CD4-positive, alpha-beta T cell (primary cell): ENCODE data around the gene MAPKAP1. TPM values are rescaled to one million over a fixed set of nuclear protein-coding genes. Genes with fewer than 3 reads are reported as not detected.

ENCODE experiments used
- ATAC-seq: fragments of 200-7000 bp; cut with Tn5 transposase; one replicate; pipeline ENCODE4 v1.10.0; 2022; ENCODE audit warnings: mild to moderate bottlenecking; ENCODE audit not compliant: poor library complexity
- CTCF ChIA-PET: fragments of 350-600 bp; sonication (Branson Sonifier 250); formaldehyde crosslinking; loops from one replicate; lab custom pipeline; 2021; ENCODE audit warnings: antibody characterized with exemption, inconsistent platforms; lab: Charles Lee
- POLR2A ChIA-PET: fragments of 350-600 bp; sonication (Branson Sonifier 250); formaldehyde crosslinking; loops from one replicate; lab custom pipeline; 2021; ENCODE audit warnings: antibody characterized with exemption, inconsistent platforms; lab: Charles Lee
- DNase-seq, 14 experiments: peaks; one replicate each; pipeline ENCODE4 v3.0.0-alpha.2; 2013 to 2020; ENCODE audit warnings: mixed read lengths in 2 of 14
- H3K27ac ChIP-seq, 2 donors: one replicate each; pipeline versions ENCODE4 v1.5.1 to v1.7.0; 2013; ENCODE audit warnings: low read length in 2 of 2, low read depth in 1 of 2, mild to moderate bottlenecking in 1 of 2
- H3K27me3 ChIP-seq, 2 experiments: 1 replicate in 1 of 2; 2 replicates in 1 of 2; pipeline versions ENCODE4 v1.6.1 to v1.7.0; 2013; ENCODE audit warnings: low read length in 2 of 2, control low read depth in 1 of 2, mild to moderate bottlenecking in 1 of 2, moderate library complexity in 1 of 2; ENCODE audit not compliant: insufficient read depth in 2 of 2, control insufficient read depth in 1 of 2
- H3K36me3 ChIP-seq: one replicate; pipeline ENCODE4 v1.6.1; 2013; ENCODE audit warnings: low read length, control low read depth; ENCODE audit not compliant: insufficient read depth
- H3K4me1 ChIP-seq: one replicate; pipeline ENCODE4 v1.6.1; 2013; ENCODE audit warnings: low read length, control low read depth; ENCODE audit not compliant: insufficient read depth
- H3K4me3 ChIP-seq: one replicate; pipeline ENCODE4 v1.5.1; 2013; ENCODE audit warnings: mild to moderate bottlenecking, low read length, moderate library complexity
- H3K9me3 ChIP-seq, 2 experiments: 1 replicate in 1 of 2; 2 replicates in 1 of 2; pipeline versions ENCODE4 v1.6.1 to v1.7.0; 2013; ENCODE audit warnings: low read length in 2 of 2, mild to moderate bottlenecking in 2 of 2, control low read depth in 1 of 2, moderate library complexity in 1 of 2; ENCODE audit not compliant: control insufficient read depth in 1 of 2, insufficient read depth in 1 of 2
- H3K27ac Mint-ChIP-seq: one replicate; pipeline ENCODE4 v1.8.0; 2020; ENCODE audit warnings: mixed read lengths
- H3K27me3 Mint-ChIP-seq: one replicate; pipeline ENCODE4 v1.8.0; 2021; ENCODE audit warnings: mixed read lengths
- H3K36me3 Mint-ChIP-seq: one replicate; pipeline ENCODE4 v1.8.0; 2021; ENCODE audit warnings: low read depth, mixed read lengths
- H3K4me1 Mint-ChIP-seq: one replicate; pipeline ENCODE4 v1.8.0; 2021; ENCODE audit warnings: low read depth, mixed read lengths
- H3K4me3 Mint-ChIP-seq: one replicate; pipeline ENCODE4 v1.8.0; 2020; ENCODE audit warnings: mild to moderate bottlenecking, mixed read lengths
- H3K9me3 Mint-ChIP-seq: one replicate; pipeline ENCODE4 v1.8.0; 2020; ENCODE audit warnings: mixed read lengths
- CTCF ChIP-seq: fragments of 200-600 bp; IDR thresholded peaks from one replicate; pipeline ENCODE4 v1.8.0; 2022; ENCODE audit warnings: antibody characterized with exemption, mild to moderate bottlenecking
- intact Hi-C, 2 experiments: fragments of 100-400 bp; cut with DNase I in 1 of 2; cut with micrococcal nuclease in 1 of 2; formaldehyde crosslinking; loops; one replicate each; pipeline versions ENCODE4 v1.15.1 to v1.9.0; 2023 to 2025; cut with DNase I, micrococcal nuclease
- total RNA-seq, 174 experiments: library from RNA in 2 of 174; stranded (reverse) in 2 of 174; gene quantifications; one replicate each; pipeline ENCODE4 v1.2.3 and lab custom pipeline; 2021 to 2026

Gene MAPKAP1
- total RNA-seq, 2 experiments from 2014 or later: 40.3 to 44.9 TPM

- ChIA-PET CTCF (no interaction called here), POLR2A (no interaction called here)
- Histone ChIP-seq H3K9me3 (no peaks in the 10 kb centered on the region), H3K4me1 (no peaks in the 10 kb centered on the region), H3K36me3 (peaks cover 19% of the 10 kb centered on the region), H3K27ac (no peak overlapping the region), H3K27me3 (no peaks in the 10 kb centered on the region), H3K4me3 (no peak overlapping the region)
- Mint-ChIP-seq H3K27me3 (no peaks in the 10 kb centered on the region), H3K36me3 (peaks cover 16% of the 10 kb centered on the region), H3K9me3 (no peaks in the 10 kb centered on the region), H3K4me3 (no peak overlapping the region), H3K27ac (no peak overlapping the region), H3K4me1 (no peaks in the 10 kb centered on the region)
- no peak for TF ChIP-seq CTCF
- DNase-seq: no peak
- intact Hi-C loops: no loop called here
- no peak for ATAC-seq
Observed at GRCh38 chr9:125549891-125550885, 156.8 kb downstream of the MAPKAP1 start.

GRCh38 chr9:125549465-125549871 is 157.5 kb downstream of the MAPKAP1 start:
- Mint-ChIP-seq H3K36me3 (peaks cover 14% of the 10 kb centered on the region), H3K4me1 (no peaks in the 10 kb centered on the region), H3K9me3 (no peaks in the 10 kb centered on the region), H3K27ac (no peak overlapping the region), H3K4me3 (no peak overlapping the region), H3K27me3 (no peaks in the 10 kb centered on the region)
- Histone ChIP-seq H3K4me1 (no peaks in the 10 kb centered on the region), H3K9me3 (no peaks in the 10 kb centered on the region), H3K36me3 (peaks cover 19% of the 10 kb centered on the region), H3K4me3 (no peak overlapping the region), H3K27ac (no peak overlapping the region), H3K27me3 (no peaks in the 10 kb centered on the region)
- intact Hi-C loops: no loop called here
- POLR2A ChIA-PET: no interaction called here
- TF ChIP-seq CTCF: no peak
- CTCF ChIA-PET: no interaction called here
- DNase-seq (no peak), ATAC-seq (no peak)

- H3K9me3 Mint-ChIP-seq: no peaks in the 10 kb centered on the region
Observed at GRCh38 chr9:125549039-125549438, 158.0 kb downstream of the MAPKAP1 start.

More at GRCh38 chr9:125549039-125549438, 158.0 kb downstream of the MAPKAP1 start:
- TF ChIP-seq CTCF: no peak
- peaks cover 17% of the 10 kb centered on the region for H3K36me3 ChIP-seq
- H3K9me3 ChIP-seq: no peaks in the 10 kb centered on the region
- H3K4me1 ChIP-seq: no peaks in the 10 kb centered on the region
- ChIA-PET CTCF (no interaction called here), POLR2A (no interaction called here)
- Mint-ChIP-seq H3K27ac (no peak overlapping the region), H3K36me3 (peaks cover 14% of the 10 kb centered on the region), H3K27me3 (no peaks in the 10 kb centered on the region), H3K4me1 (no peaks in the 10 kb centered on the region), H3K4me3 (no peak overlapping the region)
- intact Hi-C loops: no loop called here
- H3K4me3 ChIP-seq: no peak overlapping the region
- H3K27me3 ChIP-seq: no peaks in the 10 kb centered on the region
- DNase-seq: no peak
- no peak overlapping the region for H3K27ac ChIP-seq
- ATAC-seq: no peak
